Activated T-cell treated with anti-CD3 and anti-CD28 coated beads, Interleukin-2, amount 50 U/mL, for 4 hours (primary cell): ENCODE measurements around the gene NPSR1. TPM values are rescaled to one million over a fixed set of nuclear protein-coding genes. Genes with fewer than 3 reads are reported as not detected.
"Not testable (repeated sequence)": the region's sequence is repeated elsewhere in the genome, so short reads cannot be mapped to it uniquely, and the experiment has no call there.

Experiments used
- ATAC-seq, 2 donors: fragments of 200-7000 bp; cut with Tn5 transposase; one replicate each; pipeline ENCODE4 v1.10.0; 2021
- DNase-seq: peaks from one replicate; pipeline ENCODE4 v3.0.0-alpha.2; 2020
- H3K27me3 Mint-ChIP-seq: one replicate; pipeline ENCODE4 v1.8.0; 2021; ENCODE audit warnings: low read depth, mixed read lengths
- H3K36me3 Mint-ChIP-seq: one replicate; pipeline ENCODE4 v1.8.0; 2022; ENCODE audit warnings: mixed read lengths; ENCODE audit not compliant: insufficient read depth
- H3K4me1 Mint-ChIP-seq: one replicate; pipeline ENCODE4 v1.8.0; 2021; ENCODE audit warnings: low read depth, mixed read lengths
- H3K4me3 Mint-ChIP-seq: one replicate; pipeline ENCODE4 v1.8.0; 2021; ENCODE audit warnings: mild to moderate bottlenecking, moderate library complexity, mixed read lengths
- H3K9me3 Mint-ChIP-seq: one replicate; pipeline ENCODE4 v1.8.0; 2021; ENCODE audit warnings: mixed read lengths
- total RNA-seq, 3 donors: library from RNA; stranded (reverse); gene quantifications; one replicate each; pipeline ENCODE4 v1.2.1, GENCODE V29; 2021

Gene NPSR1
- total RNA-seq, 3 donors from 2014 or later, result not detected

- no peaks in the 10 kb centered on the region for H3K4me1 Mint-ChIP-seq
- no peak overlapping the region for H3K4me3 Mint-ChIP-seq
- no peak for DNase-seq
- peaks cover under 1% of the 10 kb centered on the region for H3K27me3 Mint-ChIP-seq
- H3K9me3 Mint-ChIP-seq, result no peaks in the 10 kb centered on the region
- ATAC-seq, result no peak
- no peaks in the 10 kb centered on the region for H3K36me3 Mint-ChIP-seq
These were observed 99.6 kb downstream of the NPSR1 start for GRCh38 chr7:34757570-34758110.

- ATAC-seq (no peak), DNase-seq (no peak)
- Mint-ChIP-seq H3K27me3 (peaks cover 4% of the 10 kb centered on the region), H3K9me3 (no peaks in the 10 kb centered on the region), H3K4me3 (no peak overlapping the region), H3K4me1 (no peaks in the 10 kb centered on the region), H3K36me3 (no peaks in the 10 kb centered on the region)
These were observed 100.1 kb downstream of the NPSR1 start for GRCh38 chr7:34758111-34758601.

- ATAC-seq (no peak), DNase-seq (no peak)
- no peaks in the 10 kb centered on the region for H3K9me3 Mint-ChIP-seq
- H3K27me3 Mint-ChIP-seq, result peaks cover 4% of the 10 kb centered on the region
- H3K4me3 Mint-ChIP-seq, result no peak overlapping the region
- no peaks in the 10 kb centered on the region for H3K36me3 Mint-ChIP-seq
- H3K4me1 Mint-ChIP-seq, result no peaks in the 10 kb centered on the region
These were observed 101.6 kb downstream of the NPSR1 start for GRCh38 chr7:34759477-34760125.

GRCh38 chr7:34760271-34760670 lies 102.3 kb downstream of the NPSR1 start:
- H3K27me3 Mint-ChIP-seq, result peaks cover 4% of the 10 kb centered on the region

GRCh38 chr7:34761206-34761605 lies 103.2 kb downstream of the NPSR1 start:
- Mint-ChIP-seq H3K9me3 (no peaks in the 10 kb centered on the region), H3K4me1 (no peaks in the 10 kb centered on the region), H3K4me3 (no peak overlapping the region), H3K36me3 (no peaks in the 10 kb centered on the region), H3K27me3 (peaks cover 4% of the 10 kb centered on the region)
- ATAC-seq (no peak), DNase-seq (no peak)

More at GRCh38 chr7:34760271-34760670, 102.3 kb downstream of the NPSR1 start:
- no peaks in the 10 kb centered on the region for H3K9me3 Mint-ChIP-seq
- no peak for DNase-seq
- ATAC-seq, result no peak
- no peaks in the 10 kb centered on the region for H3K36me3 Mint-ChIP-seq
- H3K4me1 Mint-ChIP-seq, result no peaks in the 10 kb centered on the region
- H3K4me3 Mint-ChIP-seq, result no peak overlapping the region

- H3K36me3 Mint-ChIP-seq, result no peaks in the 10 kb centered on the region
- H3K4me3 Mint-ChIP-seq, result no peak overlapping the region
- H3K27me3 Mint-ChIP-seq, result peaks cover 4% of the 10 kb centered on the region
- ATAC-seq (no peak), DNase-seq (no peak)
- no peaks in the 10 kb centered on the region for H3K9me3 Mint-ChIP-seq
- H3K4me1 Mint-ChIP-seq, result no peaks in the 10 kb centered on the region
These were observed 103.6 kb downstream of the NPSR1 start for GRCh38 chr7:34761627-34762026.

- peaks cover 4% of the 10 kb centered on the region for H3K27me3 Mint-ChIP-seq
- ATAC-seq (no peak), DNase-seq (no peak)
- no peak overlapping the region for H3K4me3 Mint-ChIP-seq
- H3K36me3 Mint-ChIP-seq, result no peaks in the 10 kb centered on the region
- no peaks in the 10 kb centered on the region for H3K9me3 Mint-ChIP-seq
- no peaks in the 10 kb centered on the region for H3K4me1 Mint-ChIP-seq
These were observed 104.7 kb downstream of the NPSR1 start for GRCh38 chr7:34762764-34763163.

GRCh38 chr7:34772296-34772938 lies 114.4 kb downstream of the NPSR1 start:
- no peaks in the 10 kb centered on the region for H3K27me3 Mint-ChIP-seq
- ATAC-seq, result no peak
- H3K4me3 Mint-ChIP-seq, result no peak overlapping the region
- H3K9me3 Mint-ChIP-seq, result peaks cover 3% of the 10 kb centered on the region
- H3K36me3 Mint-ChIP-seq, result no peaks in the 10 kb centered on the region
- no peaks in the 10 kb centered on the region for H3K4me1 Mint-ChIP-seq
- DNase-seq, result no peak

- no peak for ATAC-seq
- H3K4me1 Mint-ChIP-seq, result no peaks in the 10 kb centered on the region
- no peaks in the 10 kb centered on the region for H3K36me3 Mint-ChIP-seq
- no peak overlapping the region for H3K4me3 Mint-ChIP-seq
- peaks cover 5% of the 10 kb centered on the region for H3K9me3 Mint-ChIP-seq
- DNase-seq, result no peak
- peaks cover 3% of the 10 kb centered on the region for H3K27me3 Mint-ChIP-seq
These were observed 118.8 kb downstream of the NPSR1 start for GRCh38 chr7:34776748-34777358.

GRCh38 chr7:34780546-34780945 lies 122.5 kb downstream of the NPSR1 start:
- ATAC-seq (no peak), DNase-seq (no peak)
- Mint-ChIP-seq H3K4me1 (no peaks in the 10 kb centered on the region), H3K27me3 (peaks cover 5% of the 10 kb centered on the region), H3K36me3 (no peaks in the 10 kb centered on the region), H3K4me3 (no peak overlapping the region), H3K9me3 (peaks cover 24% of the 10 kb centered on the region)

GRCh38 chr7:34787586-34787985 lies 129.6 kb downstream of the NPSR1 start:
- Mint-ChIP-seq H3K36me3 (no peaks in the 10 kb centered on the region), H3K4me3 (no peak overlapping the region), H3K4me1 (no peaks in the 10 kb centered on the region), H3K9me3 (peaks cover 14% of the 10 kb centered on the region), H3K27me3 (peaks cover 8% of the 10 kb centered on the region)
- no peak for DNase-seq
- ATAC-seq, result no peak

- Mint-ChIP-seq H3K36me3 (no peaks in the 10 kb centered on the region), H3K4me3 (no peak overlapping the region), H3K27me3 (peaks cover 22% of the 10 kb centered on the region), H3K4me1 (no peaks in the 10 kb centered on the region), H3K9me3 (peaks cover 3% of the 10 kb centered on the region)
- ATAC-seq (no peak), DNase-seq (no peak)
These were observed 148.8 kb downstream of the NPSR1 start for GRCh38 chr7:34806831-34807230.

- Mint-ChIP-seq H3K27me3 (peaks cover 28% of the 10 kb centered on the region), H3K9me3 (no peaks in the 10 kb centered on the region), H3K4me1 (no peaks in the 10 kb centered on the region), H3K4me3 (no peak overlapping the region), H3K36me3 (no peaks in the 10 kb centered on the region)
- DNase-seq (no peak), ATAC-seq (no peak)
These were observed 149.7 kb downstream of the NPSR1 start for GRCh38 chr7:34807548-34808340.

- not testable (repeated sequence) for DNase-seq, ATAC-seq, H3K4me1 Mint-ChIP-seq, H3K9me3 Mint-ChIP-seq, H3K36me3 Mint-ChIP-seq, H3K4me3 Mint-ChIP-seq
- H3K27me3 Mint-ChIP-seq, result peaks cover 28% of the 10 kb centered on the region
These were observed 156.3 kb downstream of the NPSR1 start for GRCh38 chr7:34814203-34814842.
